Heart left ventricle (tissue), 13 donors: ENCODE results near the gene SMC5.

Experiments used
- CTCF ChIP-seq, 12 donors: fragments of 200-600 bp; sonication (generic) in 4 of 12; IDR thresholded peaks; one replicate each; pipeline versions ENCODE4 v1.5.0 to v1.8.0; 2018 to 2022; ENCODE audit warnings: antibody characterized with exemption in 12 of 12, mild to moderate bottlenecking in 5 of 12
- POLR2A ChIP-seq, 2 donors: fragments of 450-650 bp; IDR thresholded peaks; one replicate each; pipeline ENCODE4 v1.6.1; 2017; ENCODE audit warnings: antibody characterized with exemption in 2 of 2, mild to moderate bottlenecking in 2 of 2, moderate library complexity in 2 of 2
- donor health status: ischemic (EF 13 %, LVEDD 7.1; RV severe dilation, severe dysfunction).
- donor health status: DM: no; HTN: yes; CAD: no.
- donor health status: DM: no; HTN: no; CAD: no.
- donor health status: ischemic (EF 25% LVEDD 6.9; RV normal size, moderate dysfunction).
- donor health status: ischemic (EF 25% LVEDD 5.7; RV mildly dilated, moderate dysfunction).
- donor health status: ischemic (EF 35%, LVEDD 5.7; RV mildly dilated, moderate dysfunction).
- donor health status: nonischemic (EF 11% LVEDD 7.7; RV severe dilation, severe dysfunction).
- donor health status: DM: yes; HTN: yes; CAD: no.
- donor health status: PGD.
- donor health status: ischemic (EF 29% LVEDD 5.4; RV normal size, mild dysfunction).
- donor health status: nonischemic (EF 23%, LVEDD 6.1; RV moderate dilation, normal function).

- no peak for TF ChIP-seq CTCF (IDR thresholded peaks at IDR 0.05)
- no peak for TF ChIP-seq POLR2A (IDR thresholded peaks at IDR 0.05)
Observed at GRCh38 chr9:70362952-70363351, 104.2 kb downstream of the SMC5 start.
